Memory B cell (primary cell): ENCODE measurements around the gene DUT.

Source experiments
- ATAC-seq: fragments of 150-1000 bp; cut with Tn5 transposase; 2 replicates; pipeline ENCODE4 v1.10.0; 2021; ENCODE audit warnings: low read depth, mild to moderate bottlenecking, moderate library complexity
- DNase-seq, 2 donors: peaks; one replicate each; pipeline ENCODE4 v3.0.0; 2022; ENCODE audit warnings: low spot score in 2 of 2
- H3K27ac Mint-ChIP-seq: one replicate; pipeline ENCODE4 v1.8.0; 2022; ENCODE audit warnings: mild to moderate bottlenecking, moderate library complexity, mixed read lengths
- H3K27me3 Mint-ChIP-seq: one replicate; pipeline ENCODE4 v1.8.0; 2022; ENCODE audit warnings: mixed read lengths
- H3K36me3 Mint-ChIP-seq: one replicate; pipeline ENCODE4 v1.8.0; 2022; ENCODE audit warnings: mild to moderate bottlenecking, mixed read lengths
- H3K4me1 Mint-ChIP-seq: one replicate; pipeline ENCODE4 v1.8.0; 2022; ENCODE audit warnings: mixed read lengths
- H3K4me3 Mint-ChIP-seq: one replicate; pipeline ENCODE4 v1.8.0; 2022; ENCODE audit warnings: mild to moderate bottlenecking, moderate library complexity, mixed read lengths
- H3K9me3 Mint-ChIP-seq: one replicate; pipeline ENCODE4 v1.8.0; 2022; ENCODE audit warnings: mixed read lengths

Gene DUT

GRCh38 chr15:48370460-48370859, 39.2 kb downstream of the DUT start:
- H3K4me3 Mint-ChIP-seq = no peak overlapping the region
- H3K36me3 Mint-ChIP-seq = no peaks in the 10 kb centered on the region
- no peak for ATAC-seq
- peaks cover 18% of the 10 kb centered on the region for H3K27me3 Mint-ChIP-seq
- H3K4me1 Mint-ChIP-seq = no peaks in the 10 kb centered on the region
- DNase-seq = no peak
- no peak overlapping the region for H3K27ac Mint-ChIP-seq
- H3K9me3 Mint-ChIP-seq = no peaks in the 10 kb centered on the region

- no peak for DNase-seq
- Mint-ChIP-seq H3K4me3 (no peak overlapping the region), H3K27me3 (peaks cover 26% of the 10 kb centered on the region)
Observed at GRCh38 chr15:48371550-48371949, 40.3 kb downstream of the DUT start.

GRCh38 chr15:48371961-48372360, 40.7 kb downstream of the DUT start:
- ATAC-seq (no peak), DNase-seq (no peak)
- H3K36me3 Mint-ChIP-seq = no peaks in the 10 kb centered on the region
- peaks cover 26% of the 10 kb centered on the region for H3K27me3 Mint-ChIP-seq
- H3K4me1 Mint-ChIP-seq = no peaks in the 10 kb centered on the region
- peaks cover 2% of the 10 kb centered on the region for H3K9me3 Mint-ChIP-seq
- H3K27ac Mint-ChIP-seq = no peak overlapping the region
- H3K4me3 Mint-ChIP-seq = no peak overlapping the region

More at GRCh38 chr15:48371550-48371949, 40.3 kb downstream of the DUT start:
- H3K9me3 Mint-ChIP-seq = peaks cover 2% of the 10 kb centered on the region
- no peak overlapping the region for H3K27ac Mint-ChIP-seq
- no peak for ATAC-seq
- H3K4me1 Mint-ChIP-seq = no peaks in the 10 kb centered on the region
- no peaks in the 10 kb centered on the region for H3K36me3 Mint-ChIP-seq

- peaks cover 25% of the 10 kb centered on the region for H3K27me3 Mint-ChIP-seq
- no peaks in the 10 kb centered on the region for H3K36me3 Mint-ChIP-seq
- no peak overlapping the region for H3K27ac Mint-ChIP-seq
- no peaks in the 10 kb centered on the region for H3K4me1 Mint-ChIP-seq
- DNase-seq (no peak), ATAC-seq (no peak)
- H3K9me3 Mint-ChIP-seq = peaks cover 6% of the 10 kb centered on the region
- H3K4me3 Mint-ChIP-seq = no peak overlapping the region
Observed at GRCh38 chr15:48373821-48374451, 42.7 kb downstream of the DUT start.

- DNase-seq (no peak), ATAC-seq (no peak)
- Mint-ChIP-seq H3K36me3 (no peaks in the 10 kb centered on the region), H3K27me3 (peaks cover 23% of the 10 kb centered on the region), H3K4me3 (no peak overlapping the region), H3K4me1 (no peaks in the 10 kb centered on the region), H3K27ac (no peak overlapping the region), H3K9me3 (peaks cover 6% of the 10 kb centered on the region)
Observed at GRCh38 chr15:48374472-48374871, 43.2 kb downstream of the DUT start.

- H3K4me3 Mint-ChIP-seq = no peak overlapping the region
- H3K27me3 Mint-ChIP-seq = peaks cover 22% of the 10 kb centered on the region
- H3K4me1 Mint-ChIP-seq = no peaks in the 10 kb centered on the region
- H3K9me3 Mint-ChIP-seq = peaks cover 6% of the 10 kb centered on the region
- H3K36me3 Mint-ChIP-seq = no peaks in the 10 kb centered on the region
- DNase-seq (no peak), ATAC-seq (no peak)
- no peak overlapping the region for H3K27ac Mint-ChIP-seq
Observed at GRCh38 chr15:48375767-48376166, 44.5 kb downstream of the DUT start.

- no peak overlapping the region for H3K4me3 Mint-ChIP-seq
- ATAC-seq = no peak
- H3K36me3 Mint-ChIP-seq = no peaks in the 10 kb centered on the region
- H3K27ac Mint-ChIP-seq = no peak overlapping the region
- peaks cover 6% of the 10 kb centered on the region for H3K9me3 Mint-ChIP-seq
- no peak for DNase-seq
- H3K27me3 Mint-ChIP-seq = peaks cover 16% of the 10 kb centered on the region
- H3K4me1 Mint-ChIP-seq = no peaks in the 10 kb centered on the region
Observed at GRCh38 chr15:48380198-48380597, 49.0 kb downstream of the DUT start.

- Mint-ChIP-seq H3K4me3 (no peak overlapping the region), H3K36me3 (no peaks in the 10 kb centered on the region), H3K27ac (no peak overlapping the region), H3K27me3 (peaks cover 12% of the 10 kb centered on the region), H3K9me3 (peaks cover 4% of the 10 kb centered on the region), H3K4me1 (no peaks in the 10 kb centered on the region)
- ATAC-seq (no peak), DNase-seq (no peak)
Observed at GRCh38 chr15:48381861-48382260, 50.6 kb downstream of the DUT start.

GRCh38 chr15:48383031-48383430, 51.8 kb downstream of the DUT start:
- ATAC-seq (no peak), DNase-seq (no peak)
- H3K4me3 Mint-ChIP-seq = no peak overlapping the region
- no peaks in the 10 kb centered on the region for H3K9me3 Mint-ChIP-seq
- H3K27me3 Mint-ChIP-seq = peaks cover 12% of the 10 kb centered on the region
- no peak overlapping the region for H3K27ac Mint-ChIP-seq
- H3K36me3 Mint-ChIP-seq = no peaks in the 10 kb centered on the region
- no peaks in the 10 kb centered on the region for H3K4me1 Mint-ChIP-seq

- ATAC-seq = no peak
- Mint-ChIP-seq H3K27me3 (peaks cover 9% of the 10 kb centered on the region), H3K4me3 (no peak overlapping the region), H3K9me3 (no peaks in the 10 kb centered on the region), H3K27ac (no peak overlapping the region), H3K4me1 (no peaks in the 10 kb centered on the region), H3K36me3 (no peaks in the 10 kb centered on the region)
- DNase-seq = no peak
Observed at GRCh38 chr15:48384616-48385015, 53.4 kb downstream of the DUT start.

GRCh38 chr15:48385031-48385830, 54.0 kb downstream of the DUT start:
- peaks cover 9% of the 10 kb centered on the region for H3K27me3 Mint-ChIP-seq
- H3K4me1 Mint-ChIP-seq = no peaks in the 10 kb centered on the region
- no peaks in the 10 kb centered on the region for H3K9me3 Mint-ChIP-seq
- ATAC-seq = no peak
- no peak for DNase-seq
- H3K36me3 Mint-ChIP-seq = no peaks in the 10 kb centered on the region
- no peak overlapping the region for H3K4me3 Mint-ChIP-seq
- H3K27ac Mint-ChIP-seq = no peak overlapping the region

- Mint-ChIP-seq H3K4me1 (no peaks in the 10 kb centered on the region), H3K27ac (no peak overlapping the region), H3K36me3 (no peaks in the 10 kb centered on the region), H3K9me3 (no peaks in the 10 kb centered on the region), H3K27me3 (peaks cover 11% of the 10 kb centered on the region), H3K4me3 (no peak overlapping the region)
- ATAC-seq (no peak), DNase-seq (no peak)
Observed at GRCh38 chr15:48388016-48388851, 57.0 kb downstream of the DUT start.

- ATAC-seq (no peak), DNase-seq (no peak)
- no peak overlapping the region for H3K27ac Mint-ChIP-seq
- no peaks in the 10 kb centered on the region for H3K36me3 Mint-ChIP-seq
- H3K27me3 Mint-ChIP-seq = peaks cover 9% of the 10 kb centered on the region
- no peaks in the 10 kb centered on the region for H3K9me3 Mint-ChIP-seq
- H3K4me3 Mint-ChIP-seq = no peak overlapping the region
- no peaks in the 10 kb centered on the region for H3K4me1 Mint-ChIP-seq
Observed at GRCh38 chr15:48388910-48389309, 57.7 kb downstream of the DUT start.

- Mint-ChIP-seq H3K9me3 (no peaks in the 10 kb centered on the region), H3K27me3 (peaks cover 9% of the 10 kb centered on the region), H3K4me1 (no peaks in the 10 kb centered on the region), H3K27ac (no peak overlapping the region), H3K36me3 (no peaks in the 10 kb centered on the region), H3K4me3 (no peak overlapping the region)
- no peak for DNase-seq
- no peak for ATAC-seq
Observed at GRCh38 chr15:48389691-48390143, 58.5 kb downstream of the DUT start.
